ENCODE results near the gene MMP23B. TPM values are rescaled to one million over a fixed set of nuclear protein-coding genes. Genes with fewer than 3 reads are reported as not detected.

Gene MMP23B
- total and polyA plus RNA-seq, 8 donors: 5.5 to 111 (median 15.7) TPM

GRCh38 chr1:1605724-1606123, 26.2 kb upstream of the MMP23B start:
- no peak overlapping the region for H3K4me3 ChIP-seq
- no peaks in the 10 kb centered on the region for H3K9me3 ChIP-seq
- no peak for TF ChIP-seq POLR2AphosphoS5 (IDR thresholded peaks at IDR 0.05)
- TF ChIP-seq EP300 (IDR thresholded peaks at IDR 0.05): no peak
- TF ChIP-seq CTCF (IDR thresholded peaks at IDR 0.05): no peak
- TF ChIP-seq POLR2A (IDR thresholded peaks at IDR 0.05): no peak
- peaks cover 0 to 4% (median 1%) of the 10 kb centered on the region in 4 donors for H3K4me1 ChIP-seq
- intact Hi-C loops (cut with DNase I; ENCODE audit: low total_unique reads): no loop called here
- 79 to 89% (median 85%) methylated on average over 12 to 17 of the region's 17 CpGs for WGBS, 5 donors
- no peak for DNase-seq
- H3K36me3 ChIP-seq: no peaks in the 10 kb centered on the region
- peaks cover 7 to 44% (median 10%) of the 10 kb centered on the region in 3 donors for H3K27me3 ChIP-seq
- no peak overlapping the region for H3K27ac ChIP-seq

- Histone ChIP-seq H3K4me3 (no peak overlapping the region), H3K36me3 (no peaks in the 10 kb centered on the region), H3K27me3 (peaks cover 2 to 39% (median 5%) of the 10 kb centered on the region in 3 donors), H3K27ac (no peak overlapping the region), H3K4me1 (peaks cover 0 to under 1% (median 0%) of the 10 kb centered on the region in 4 donors), H3K9me3 (no peaks in the 10 kb centered on the region)
- WGBS, 5 donors: 76 to 91% (median 88%) methylated on average over 5 to 13 of the region's 13 CpGs
- intact Hi-C loops (cut with DNase I; ENCODE audit: low total_unique reads): no loop called here
- TF ChIP-seq POLR2A (IDR thresholded peaks at IDR 0.05) (no peak), POLR2AphosphoS5 (IDR thresholded peaks at IDR 0.05) (no peak), EP300 (IDR thresholded peaks at IDR 0.05) (no peak), CTCF (IDR thresholded peaks at IDR 0.05) (no peak)
- no peak for DNase-seq
These were observed 25.7 kb upstream of the MMP23B start for GRCh38 chr1:1606232-1606631.

- DNase-seq: no peak
- 67 to 74% (median 68%) methylated on average over 12 of the region's 12 CpGs for WGBS, 5 donors
- H3K36me3 ChIP-seq: no peaks in the 10 kb centered on the region
These were observed 22.0 kb upstream of the MMP23B start for GRCh38 chr1:1609822-1610485.

GRCh38 chr1:1610796-1611195, 21.2 kb upstream of the MMP23B start:
- Histone ChIP-seq H3K27ac (peak overlapping the region in 3 of 5 donors; percentile 20 to 61 (median 53)), H3K36me3 (no peaks in the 10 kb centered on the region), H3K4me1 (peaks cover 12 to 27% (median 16%) of the 10 kb centered on the region in 4 donors), H3K9me3 (no peaks in the 10 kb centered on the region), H3K4me3 (no peak overlapping the region), H3K27me3 (no peaks in the 10 kb centered on the region)
- 74 to 82% (median 79%) methylated on average over 6 to 9 of the region's 9 CpGs for WGBS, 5 donors
- TF ChIP-seq POLR2A (IDR thresholded peaks at IDR 0.05) (no peak), POLR2AphosphoS5 (IDR thresholded peaks at IDR 0.05) (no peak), CTCF (IDR thresholded peaks at IDR 0.05) (no peak), EP300 (IDR thresholded peaks at IDR 0.05) (no peak)
- intact Hi-C loops (cut with DNase I; ENCODE audit: low total_unique reads): no loop called here
- no peak for DNase-seq

More at GRCh38 chr1:1609822-1610485, 22.0 kb upstream of the MMP23B start:
- Histone ChIP-seq H3K4me3 (no peak overlapping the region), H3K9me3 (no peaks in the 10 kb centered on the region), H3K27me3 (peaks cover 0 to 4% (median 0%) of the 10 kb centered on the region in 3 donors), H3K4me1 (peaks cover 12 to 27% (median 16%) of the 10 kb centered on the region in 4 donors), H3K27ac (no peak overlapping the region)
- no peak for TF ChIP-seq POLR2AphosphoS5 (IDR thresholded peaks at IDR 0.05)
- no peak for TF ChIP-seq POLR2A (IDR thresholded peaks at IDR 0.05)
- TF ChIP-seq CTCF (IDR thresholded peaks at IDR 0.05): no peak
- no peak for TF ChIP-seq EP300 (IDR thresholded peaks at IDR 0.05)
- intact Hi-C loops (cut with DNase I; ENCODE audit: low total_unique reads): no loop called here

Measured in stomach (tissue), 9 donors.